Measurements from ENCODE around the gene MYZAP. TPM values are rescaled to one million over a fixed set of nuclear protein-coding genes. Genes with fewer than 3 reads are reported as not detected.

Gene MYZAP
- total and polyA plus RNA-seq, 2 of the 13 experiments (the other 11 are each of a cell fraction or from before 2014, with no cell fraction given): not detected

DNA sequence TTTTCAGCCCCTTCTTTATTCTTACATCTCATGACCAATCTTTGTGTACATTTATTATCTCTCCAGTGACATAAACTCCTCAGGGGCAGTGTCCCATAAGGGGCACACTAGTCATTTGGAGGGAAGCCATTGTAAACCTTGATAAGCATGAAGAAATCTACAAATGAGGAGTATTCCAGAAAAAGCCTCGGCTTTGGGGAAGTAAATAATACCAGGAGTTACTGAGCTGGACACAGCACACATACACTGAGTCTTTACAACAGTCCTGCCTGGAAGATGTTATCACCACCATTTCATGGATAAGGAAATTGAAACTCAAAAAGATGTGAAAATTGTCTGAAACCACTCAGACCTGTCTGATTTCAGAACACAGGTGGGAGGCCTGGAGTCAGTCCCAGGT is 99.4 kb downstream of the MYZAP start:
- Histone ChIP-seq H3K4me2 (ENCODE audit: low read depth, low read length) (no peak overlapping the region), H3K9me3 (ENCODE audit: low read length) (no peaks in the 10 kb centered on the region), H3K27me3 (ENCODE audit: control insufficient read depth in 1 of 2, insufficient read depth in 2 of 2, low read length in 2 of 2) (no peaks in the 10 kb centered on the region; a peak in 2 of 5 replicates), H3K27ac (ENCODE audit: extremely low read length, insufficient read depth, low read length) (no peak overlapping the region), H3K4me3 (replicated peaks in 1 of 3; ENCODE audit: insufficient read depth in 1 of 3, low read depth in 2 of 3, low read length in 3 of 3) (no peak overlapping the region), H2AFZ (ENCODE audit: low read length) (no peak overlapping the region), H4K20me1 (ENCODE audit: insufficient read depth, low read length) (no peaks in the 10 kb centered on the region), H3K9ac (ENCODE audit: insufficient read depth, low read depth, low read length) (no peak overlapping the region), H3K4me1 (ENCODE audit: insufficient read depth, low read length) (no peaks in the 10 kb centered on the region), H3K36me3 (replicated peaks in 1 of 2; ENCODE audit: control insufficient read depth in 1 of 2, insufficient read depth in 2 of 2, low read length in 2 of 2) (no peaks in the 10 kb centered on the region), H3K79me2 (ENCODE audit: insufficient read depth, low read length) (no peaks in the 10 kb centered on the region)
- in situ Hi-C loops (cut with HindIII; ENCODE audit: extremely low pct_ligation_motif_present, low pct_unique_long_range_greater_than_20kb) (no loop called here), intact Hi-C loops (cut with micrococcal nuclease; ENCODE audit: unreplicated experiment) (no loop called here)
- BruUV-seq (replicated peaks): no TSS peak
- TF ChIP-seq, protein P1, sequence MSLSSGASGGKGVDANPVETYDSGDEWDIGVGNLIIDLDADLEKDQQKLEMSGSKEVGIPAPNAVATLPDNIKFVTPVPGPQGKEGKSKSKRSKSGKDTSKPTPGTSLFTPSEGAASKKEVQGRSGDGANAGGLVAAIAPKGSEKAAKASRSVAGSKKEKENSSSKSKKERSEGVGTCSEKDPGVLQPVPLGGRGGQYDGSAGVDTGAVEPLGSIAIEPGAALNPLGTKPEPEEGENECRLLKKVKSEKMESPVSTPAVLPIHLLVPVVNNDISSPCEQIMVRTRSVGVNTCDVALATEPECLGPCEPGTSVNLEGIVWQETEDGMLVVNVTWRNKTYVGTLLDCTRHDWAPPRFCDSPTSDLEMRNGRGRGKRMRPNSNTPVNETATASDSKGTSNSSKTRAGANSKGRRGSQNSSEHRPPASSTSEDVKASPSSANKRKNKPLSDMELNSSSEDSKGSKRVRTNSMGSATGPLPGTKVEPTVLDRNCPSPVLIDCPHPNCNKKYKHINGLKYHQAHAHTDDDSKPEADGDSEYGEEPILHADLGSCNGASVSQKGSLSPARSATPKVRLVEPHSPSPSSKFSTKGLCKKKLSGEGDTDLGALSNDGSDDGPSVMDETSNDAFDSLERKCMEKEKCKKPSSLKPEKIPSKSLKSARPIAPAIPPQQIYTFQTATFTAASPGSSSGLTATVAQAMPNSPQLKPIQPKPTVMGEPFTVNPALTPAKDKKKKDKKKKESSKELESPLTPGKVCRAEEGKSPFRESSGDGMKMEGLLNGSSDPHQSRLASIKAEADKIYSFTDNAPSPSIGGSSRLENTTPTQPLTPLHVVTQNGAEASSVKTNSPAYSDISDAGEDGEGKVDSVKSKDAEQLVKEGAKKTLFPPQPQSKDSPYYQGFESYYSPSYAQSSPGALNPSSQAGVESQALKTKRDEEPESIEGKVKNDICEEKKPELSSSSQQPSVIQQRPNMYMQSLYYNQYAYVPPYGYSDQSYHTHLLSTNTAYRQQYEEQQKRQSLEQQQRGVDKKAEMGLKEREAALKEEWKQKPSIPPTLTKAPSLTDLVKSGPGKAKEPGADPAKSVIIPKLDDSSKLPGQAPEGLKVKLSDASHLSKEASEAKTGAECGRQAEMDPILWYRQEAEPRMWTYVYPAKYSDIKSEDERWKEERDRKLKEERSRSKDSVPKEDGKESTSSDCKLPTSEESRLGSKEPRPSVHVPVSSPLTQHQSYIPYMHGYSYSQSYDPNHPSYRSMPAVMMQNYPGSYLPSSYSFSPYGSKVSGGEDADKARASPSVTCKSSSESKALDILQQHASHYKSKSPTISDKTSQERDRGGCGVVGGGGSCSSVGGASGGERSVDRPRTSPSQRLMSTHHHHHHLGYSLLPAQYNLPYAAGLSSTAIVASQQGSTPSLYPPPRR (CRISPR knock-in tag; IDR thresholded peaks at IDR 0.05; ENCODE audit: borderline replicate concordance): no peak
- TF ChIP-seq ZNF543 (CRISPR knock-in tag; IDR thresholded peaks at IDR 0.05) (no peak), ZNF841 (CRISPR knock-in tag; IDR thresholded peaks at IDR 0.05; ENCODE audit: borderline replicate concordance) (no peak), ZNF773 (CRISPR knock-in tag; IDR thresholded peaks at IDR 0.05; ENCODE audit: borderline replicate concordance) (no peak), ZSCAN21 (CRISPR knock-in tag; IDR thresholded peaks at IDR 0.05; ENCODE audit: borderline replicate concordance) (no peak), TAF1 (CRISPR knock-in tag; IDR thresholded peaks at IDR 0.05) (no peak), ERF (CRISPR knock-in tag; IDR thresholded peaks at IDR 0.05) (no peak), EED (CRISPR knock-in tag; IDR thresholded peaks at IDR 0.05) (no peak), ZMYM3 (CRISPR knock-in tag; IDR thresholded peaks at IDR 0.05) (no peak)
- TF ChIP-seq, protein P2, sequence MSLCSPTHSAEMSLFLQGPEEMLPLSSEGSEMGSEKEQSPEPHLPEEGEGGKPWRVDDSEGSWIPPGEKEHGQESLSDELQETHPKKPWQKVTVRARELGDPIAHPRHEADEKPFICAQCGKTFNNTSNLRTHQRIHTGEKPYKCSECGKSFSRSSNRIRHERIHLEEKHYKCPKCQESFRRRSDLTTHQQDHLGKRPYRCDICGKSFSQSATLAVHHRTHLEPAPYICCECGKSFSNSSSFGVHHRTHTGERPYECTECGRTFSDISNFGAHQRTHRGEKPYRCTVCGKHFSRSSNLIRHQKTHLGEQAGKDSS (CRISPR knock-in tag; IDR thresholded peaks at IDR 0.05; ENCODE audit: borderline replicate concordance, low read depth): no peak
- TF ChIP-seq, protein P3, sequence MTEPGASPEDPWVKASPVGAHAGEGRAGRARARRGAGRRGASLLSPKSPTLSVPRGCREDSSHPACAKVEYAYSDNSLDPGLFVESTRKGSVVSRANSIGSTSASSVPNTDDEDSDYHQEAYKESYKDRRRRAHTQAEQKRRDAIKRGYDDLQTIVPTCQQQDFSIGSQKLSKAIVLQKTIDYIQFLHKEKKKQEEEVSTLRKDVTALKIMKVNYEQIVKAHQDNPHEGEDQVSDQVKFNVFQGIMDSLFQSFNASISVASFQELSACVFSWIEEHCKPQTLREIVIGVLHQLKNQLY (CRISPR knock-in tag; IDR thresholded peaks at IDR 0.05): no peak
- ChIA-PET POLR2A (no interaction called here), CTCF (ENCODE audit: low intra/inter-chr PET ratio, low total read pairs) (no interaction called here)
- ATAC-seq (no peak), FAIRE-seq (no peak), DNase-seq (ENCODE audit: low spot score) (no peak)
- WGBS (ENCODE audit: low lambda C conversion rate): 0% methylated on average over 1 of the region's 1 CpG
